Left lung (tissue), 10 donors: Measurements from ENCODE around the gene SEPTIN5. TPM values are rescaled to one million over a fixed set of nuclear protein-coding genes. Genes with fewer than 3 reads are reported as not detected.

Experiments used
- ATAC-seq: fragments of 200-7000 bp; cut with Tn5 transposase; one replicate; pipeline ENCODE4 v1.9.1; 2020; ENCODE audit warnings: moderate library complexity
- DNase-seq, 4 donors: peaks; one replicate each; pipeline ENCODE4 v3.0.0-alpha.2; 2013 to 2020
- H3K27ac ChIP-seq, 2 donors: fragments of 200-600 bp; sonication (generic) in 1 of 2; one replicate each; pipeline versions ENCODE4 v1.5.0 to v1.8.0; 2020 to 2021
- H3K27me3 ChIP-seq, 2 donors: fragments of 200-600 bp; sonication (generic) in 1 of 2; one replicate each; pipeline versions ENCODE4 v1.5.0 to v1.8.0; 2020 to 2021
- H3K36me3 ChIP-seq, 2 donors: fragments of 200-600 bp; sonication (generic) in 1 of 2; one replicate each; pipeline versions ENCODE4 v1.5.0 to v1.8.0; 2020 to 2021
- H3K4me1 ChIP-seq, 2 donors: fragments of 200-600 bp; one replicate each; pipeline ENCODE4 v1.8.0; 2021
- H3K4me3 ChIP-seq, 2 donors: fragments of 200-600 bp; sonication (generic) in 1 of 2; one replicate each; pipeline versions ENCODE4 v1.5.0 to v1.8.0; 2020 to 2021; ENCODE audit warnings: mild to moderate bottlenecking in 1 of 2
- H3K9me3 ChIP-seq, 2 donors: fragments of 200-600 bp; sonication (generic) in 1 of 2; one replicate each; pipeline versions ENCODE4 v1.5.0 to v1.8.0; 2020 to 2021
- intact Hi-C, 2 donors: fragments of 100-400 bp; cut with DNase I; formaldehyde crosslinking; loops; one replicate each; pipeline versions ENCODE4 v1.11.2 to v1.14.2; 2022
- polyA plus RNA-seq, 6 donors: library from polyadenylated mRNA; unstranded; fragments of 120-200 nt; gene quantifications; one replicate each; pipeline ENCODE4 v1.2.1, GENCODE V29; 2013; ENCODE audit not compliant: insufficient read length in 6 of 6
- total RNA-seq, 2 donors: library from RNA; stranded (reverse); fragmentation: NEBNext Ultra II Directional; extraction: Animal tissue kit (Norgen Biotek cat#: 25700); gene quantifications; one replicate each; pipeline ENCODE4 v1.2.1, GENCODE V29; 2021
- TF ChIP-seq, protein P1 (sequence below), 2 donors: fragments of 200-600 bp; sonication (generic) in 1 of 2; IDR thresholded peaks; one replicate each; pipeline versions ENCODE4 v1.5.0 to v1.8.0; 2021; ENCODE audit warnings: antibody characterized with exemption in 2 of 2
- donor health status: DM: no; HTN: yes; CAD: no.
- donor health status: DM: no; HTN: no; CAD: no.

Gene SEPTIN5
- total and polyA plus RNA-seq, 8 donors, result 14.6 to 80.0 (median 63.0) TPM

DNA sequence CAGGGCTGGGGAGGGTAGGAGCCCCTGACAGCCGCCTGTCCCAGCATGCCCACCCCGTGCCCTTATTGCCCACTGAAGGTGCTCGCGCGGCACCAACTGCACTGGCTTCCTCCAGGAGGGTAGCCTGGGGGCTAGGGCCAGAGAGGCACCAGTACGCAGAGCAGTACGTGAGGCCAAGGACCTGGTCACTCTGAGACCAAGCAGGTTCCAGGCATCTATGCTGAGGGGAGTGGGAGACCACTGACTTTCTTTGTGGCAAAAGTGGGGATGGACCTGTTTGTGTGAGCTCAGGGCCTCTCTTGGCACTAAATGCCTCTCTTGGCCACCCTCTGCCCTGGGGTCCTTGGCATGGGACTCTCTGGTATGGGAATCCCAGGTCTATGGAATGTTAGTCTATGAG, 19.9 kb downstream of the SEPTIN5 start:
- no peaks in the 10 kb centered on the region for H3K4me1 ChIP-seq
- peaks cover 0 to 19% of the 10 kb centered on the region in 2 donors for H3K27me3 ChIP-seq
- no peaks in the 10 kb centered on the region for H3K36me3 ChIP-seq
- no peak for ATAC-seq
- no peak for DNase-seq
- H3K9me3 ChIP-seq, result no peaks in the 10 kb centered on the region
- no peak overlapping the region for H3K4me3 ChIP-seq
- intact Hi-C loops, result loop anchor here in 1 of 2 donors (5.0 kb wide), 1 partner anchor 178 kb away; no protein-coding TSS in a partner anchor
- H3K27ac ChIP-seq, result no peak overlapping the region
- TF ChIP-seq, protein P1, sequence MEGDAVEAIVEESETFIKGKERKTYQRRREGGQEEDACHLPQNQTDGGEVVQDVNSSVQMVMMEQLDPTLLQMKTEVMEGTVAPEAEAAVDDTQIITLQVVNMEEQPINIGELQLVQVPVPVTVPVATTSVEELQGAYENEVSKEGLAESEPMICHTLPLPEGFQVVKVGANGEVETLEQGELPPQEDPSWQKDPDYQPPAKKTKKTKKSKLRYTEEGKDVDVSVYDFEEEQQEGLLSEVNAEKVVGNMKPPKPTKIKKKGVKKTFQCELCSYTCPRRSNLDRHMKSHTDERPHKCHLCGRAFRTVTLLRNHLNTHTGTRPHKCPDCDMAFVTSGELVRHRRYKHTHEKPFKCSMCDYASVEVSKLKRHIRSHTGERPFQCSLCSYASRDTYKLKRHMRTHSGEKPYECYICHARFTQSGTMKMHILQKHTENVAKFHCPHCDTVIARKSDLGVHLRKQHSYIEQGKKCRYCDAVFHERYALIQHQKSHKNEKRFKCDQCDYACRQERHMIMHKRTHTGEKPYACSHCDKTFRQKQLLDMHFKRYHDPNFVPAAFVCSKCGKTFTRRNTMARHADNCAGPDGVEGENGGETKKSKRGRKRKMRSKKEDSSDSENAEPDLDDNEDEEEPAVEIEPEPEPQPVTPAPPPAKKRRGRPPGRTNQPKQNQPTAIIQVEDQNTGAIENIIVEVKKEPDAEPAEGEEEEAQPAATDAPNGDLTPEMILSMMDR (IDR thresholded peaks at IDR 0.05), result no peak

DNA sequence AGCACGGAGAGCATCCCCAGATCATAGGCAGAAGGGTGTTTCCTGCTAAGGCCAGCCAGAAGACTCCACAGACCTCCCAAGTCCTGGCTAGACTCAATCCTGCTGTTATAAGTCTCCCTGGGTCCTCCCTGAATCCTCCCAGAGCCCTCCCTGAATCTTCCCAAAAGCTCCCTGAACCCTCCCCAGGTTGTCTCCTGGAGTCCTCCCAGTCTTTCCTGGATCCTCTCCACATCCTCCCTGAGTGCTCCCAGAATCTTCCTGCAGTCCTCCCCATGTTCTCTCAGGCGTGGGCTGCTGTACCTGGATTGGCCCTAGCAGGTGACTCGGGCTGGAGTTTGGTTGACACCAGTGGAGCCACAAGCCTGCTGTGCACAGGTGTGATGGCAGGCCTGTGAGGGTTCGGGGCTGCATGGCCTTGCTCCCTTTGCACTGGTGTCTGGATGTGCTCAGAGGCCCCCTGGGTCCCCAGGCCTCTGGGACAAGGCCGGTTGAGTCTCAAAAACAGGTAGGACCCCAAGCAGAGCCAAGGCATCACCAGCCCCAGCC, 20.6 kb downstream of the SEPTIN5 start:
- DNase-seq, result no peak
- intact Hi-C loops, result loop anchor here in 1 of 2 donors (5.0 kb wide), 1 partner anchor 177 kb away; no protein-coding TSS in a partner anchor

DNA sequence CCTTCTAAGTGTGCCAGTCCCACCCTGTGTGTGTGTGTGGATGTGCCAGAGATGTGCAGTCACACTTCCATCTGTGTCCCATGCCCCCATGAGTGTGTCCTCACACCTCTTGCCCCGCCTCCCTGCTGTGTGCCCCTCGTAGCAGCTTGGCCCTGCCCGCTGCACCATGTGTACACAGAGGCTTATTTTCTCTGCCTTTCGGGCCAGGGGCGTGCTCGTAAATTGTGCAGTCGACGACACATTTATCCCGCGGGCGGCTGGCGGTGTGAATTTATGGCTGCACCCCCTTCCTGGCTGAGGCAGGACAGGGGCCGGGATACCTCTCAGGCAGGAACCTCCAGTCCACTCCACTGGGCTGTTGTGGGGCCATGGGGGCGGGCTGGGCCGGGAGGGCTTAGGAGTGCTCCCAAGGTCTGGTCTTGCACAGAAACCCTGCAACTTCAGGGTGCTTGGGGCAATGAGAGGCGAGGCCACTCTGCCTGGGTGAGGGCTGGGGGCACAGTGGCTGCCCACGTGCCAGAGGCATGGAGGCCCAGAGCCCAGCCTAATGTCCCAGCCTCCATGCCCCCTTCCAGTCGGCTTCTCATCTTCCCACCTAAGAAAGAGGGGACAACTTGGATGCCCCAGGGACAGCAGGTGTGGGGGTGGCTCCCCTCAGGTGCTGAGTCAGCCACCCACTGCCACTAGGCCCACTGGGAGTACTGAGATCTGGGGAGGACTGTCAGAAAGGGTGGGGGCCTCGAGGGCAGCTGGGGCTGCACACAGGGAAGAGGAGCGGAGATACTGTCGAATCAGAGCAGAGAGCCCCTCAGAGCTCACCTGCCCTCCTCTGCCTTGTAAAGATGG, 21.6 kb downstream of the SEPTIN5 start:
- Histone ChIP-seq H3K9me3 (no peaks in the 10 kb centered on the region), H3K27ac (no peak overlapping the region), H3K4me1 (no peaks in the 10 kb centered on the region), H3K27me3 (peaks cover 0 to 19% of the 10 kb centered on the region in 2 donors), H3K36me3 (no peaks in the 10 kb centered on the region), H3K4me3 (no peak overlapping the region)
- intact Hi-C loops, result no loop called here
- no peak for DNase-seq
- TF ChIP-seq, protein P1 (IDR thresholded peaks at IDR 0.05), result no peak
- no peak for ATAC-seq

More for the DNA sequence above, 20.6 kb downstream of the SEPTIN5 start:
- ATAC-seq, result no peak
- Histone ChIP-seq H3K36me3 (no peaks in the 10 kb centered on the region), H3K27ac (no peak overlapping the region), H3K27me3 (peaks cover 0 to 19% of the 10 kb centered on the region in 2 donors), H3K4me1 (no peaks in the 10 kb centered on the region), H3K9me3 (no peaks in the 10 kb centered on the region), H3K4me3 (no peak overlapping the region)
- TF ChIP-seq, protein P1 (IDR thresholded peaks at IDR 0.05), result no peak

DNA sequence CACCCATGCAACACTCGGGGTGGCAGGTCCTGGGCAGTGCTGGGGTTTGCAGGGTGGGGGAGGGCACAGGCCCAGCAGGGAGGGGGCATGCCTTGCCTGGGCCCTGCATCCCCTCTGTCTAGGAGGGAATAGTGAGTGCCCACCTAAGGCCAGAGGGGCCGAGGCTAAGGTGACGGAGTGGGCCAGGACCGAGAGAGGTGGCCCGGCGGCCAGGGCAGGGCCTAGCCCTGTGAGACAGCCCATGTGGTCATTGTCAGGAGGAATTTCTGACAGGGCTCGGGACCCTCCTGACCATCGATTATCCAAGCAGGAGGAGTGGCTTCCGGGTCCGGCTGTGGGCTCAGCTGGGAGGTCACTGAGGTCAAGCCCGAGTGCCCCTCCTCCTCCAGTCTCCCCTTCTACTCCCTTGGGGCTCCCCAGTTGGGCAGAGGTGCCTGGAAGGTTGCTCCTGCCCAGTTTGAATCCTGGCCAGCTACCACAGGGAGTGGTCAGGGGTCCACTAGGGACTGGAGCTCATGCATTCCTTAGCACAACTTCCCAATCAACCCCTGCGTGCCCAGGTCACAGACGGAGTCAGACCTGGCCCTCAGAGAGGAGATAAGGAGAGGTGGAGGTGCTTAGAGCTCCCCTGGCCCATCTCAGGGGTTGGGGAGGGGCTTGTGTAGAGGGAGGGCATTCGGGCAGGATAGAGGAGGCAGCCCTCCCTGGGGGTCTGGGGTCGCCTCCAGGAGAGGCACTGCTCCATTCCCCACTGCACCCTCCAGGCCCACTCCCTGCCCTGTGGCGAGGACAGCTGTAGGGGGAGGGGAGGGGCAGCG, 23.8 kb downstream of the SEPTIN5 start:
- TF ChIP-seq, protein P1 (IDR thresholded peaks at IDR 0.05), result no peak
- ATAC-seq (no peak), DNase-seq (no peak)
- Histone ChIP-seq H3K36me3 (no peaks in the 10 kb centered on the region), H3K27me3 (peaks cover 0 to 11% of the 10 kb centered on the region in 2 donors), H3K4me1 (no peaks in the 10 kb centered on the region), H3K9me3 (no peaks in the 10 kb centered on the region), H3K27ac (no peak overlapping the region), H3K4me3 (no peak overlapping the region)
- intact Hi-C loops, result no loop called here
